CD14-positive monocyte (primary cell): Measurements from ENCODE around the gene C11orf97. TPM values are rescaled to one million over a fixed set of nuclear protein-coding genes. Genes with fewer than 3 reads are reported as not detected.
A peak's percentile ranks its signal among the peaks of the same experiment; 100 is the strongest.

Experiments
- DNase-seq, 3 donors: peaks; one replicate each; pipeline ENCODE4 v3.0.0-alpha.2; 2011 to 2022
- H2AFZ ChIP-seq: 2 replicates; pipeline ENCODE4 v1.6.0; 2012; ENCODE audit warnings: mild to moderate bottlenecking, low read depth, low read length, inconsistent platforms; ENCODE audit not compliant: insufficient read depth, poor library complexity, severe bottlenecking
- H3K27ac ChIP-seq, 2 donors: 1 replicate in 1 of 2; 2 replicates in 1 of 2; pipeline ENCODE4 v1.5.1; 2012 to 2013; ENCODE audit warnings: low read length in 2 of 2, control low read depth in 1 of 2, inconsistent platforms in 1 of 2, low read depth in 1 of 2, mild to moderate bottlenecking in 1 of 2
- H3K27me3 ChIP-seq, 2 donors: one replicate each; pipeline versions ENCODE4 v1.6.0 to v1.6.1; 2011 to 2013; ENCODE audit warnings: low read length in 2 of 2; ENCODE audit not compliant: control insufficient read depth in 2 of 2, insufficient read depth in 2 of 2
- H3K36me3 ChIP-seq, 2 donors: replicated peaks in 1 of 2; 1 replicate in 1 of 2; 2 replicates in 1 of 2; pipeline versions ENCODE4 v1.5.1 to v1.6.1; 2012 to 2013; ENCODE audit warnings: low read length in 2 of 2, control low read depth in 1 of 2, inconsistent platforms in 1 of 2, mild to moderate bottlenecking in 1 of 2; ENCODE audit not compliant: insufficient read depth in 2 of 2, control insufficient read depth in 1 of 2
- H3K4me1 ChIP-seq, 2 donors: 1 replicate in 1 of 2; 2 replicates in 1 of 2; pipeline versions ENCODE4 v1.5.1 to v1.6.1; 2012 to 2013; ENCODE audit warnings: low read length in 2 of 2, control low read depth in 1 of 2, inconsistent platforms in 1 of 2, mild to moderate bottlenecking in 1 of 2, moderate library complexity in 1 of 2; ENCODE audit not compliant: insufficient read depth in 2 of 2, control insufficient read depth in 1 of 2
- H3K4me2 ChIP-seq: replicated peaks from 2 replicates; pipeline ENCODE3; 2012; ENCODE audit warnings: low read length, moderate library complexity, mild to moderate bottlenecking; ENCODE audit not compliant: poor library complexity, severe bottlenecking; ENCODE audit errors: extremely low read depth
- H3K4me3 ChIP-seq, 3 experiments: fragments of 200-600 bp in 1 of 3; sonication (generic) in 1 of 3; replicated peaks in 1 of 3; 1 replicate in 2 of 3; 2 replicates in 1 of 3; pipeline ENCODE4 v1.5.1; 2011 to 2013; ENCODE audit warnings: low read length in 3 of 3, mild to moderate bottlenecking in 3 of 3, control low read depth in 2 of 3, low read depth in 2 of 3, inconsistent platforms in 1 of 3, moderate library complexity in 1 of 3
- H3K79me2 ChIP-seq: 2 replicates; pipeline ENCODE4 v1.6.0; 2012; ENCODE audit warnings: mild to moderate bottlenecking, control low read depth, inconsistent platforms, low read length, moderate library complexity; ENCODE audit not compliant: insufficient read depth
- H3K9ac ChIP-seq: 2 replicates; pipeline ENCODE4 v1.6.0; 2017; ENCODE audit warnings: low read length, mild to moderate bottlenecking; ENCODE audit not compliant: insufficient read depth, poor library complexity, severe bottlenecking
- H3K9me3 ChIP-seq, 2 donors: replicated peaks in 1 of 2; 1 replicate in 1 of 2; 2 replicates in 1 of 2; pipeline versions ENCODE4 v1.5.1 to v1.6.1; 2012 to 2013; ENCODE audit warnings: low read length in 2 of 2, control low read depth in 1 of 2; ENCODE audit not compliant: control insufficient read depth in 1 of 2, insufficient read depth in 1 of 2
- H4K20me1 ChIP-seq: 2 replicates; pipeline ENCODE4 v1.6.0; 2012; ENCODE audit warnings: mild to moderate bottlenecking, low read length, control low read depth, moderate library complexity; ENCODE audit not compliant: insufficient read depth
- H3K27ac Mint-ChIP-seq, 7 donors: one replicate each; pipeline ENCODE4 v1.8.0; 2020; ENCODE audit warnings: mild to moderate bottlenecking in 7 of 7, mixed read lengths in 7 of 7, moderate library complexity in 6 of 7, inconsistent platforms in 2 of 7
- H3K27me3 Mint-ChIP-seq, 3 donors: one replicate each; pipeline ENCODE4 v1.8.0; 2021 to 2022; ENCODE audit warnings: low read depth in 3 of 3, mild to moderate bottlenecking in 3 of 3, mixed read lengths in 3 of 3, moderate library complexity in 3 of 3, inconsistent platforms in 1 of 3
- H3K36me3 Mint-ChIP-seq, 2 donors: one replicate each; pipeline ENCODE4 v1.8.0; 2020; ENCODE audit warnings: mixed read lengths in 2 of 2, inconsistent platforms in 1 of 2, mild to moderate bottlenecking in 1 of 2
- H3K4me1 Mint-ChIP-seq: one replicate; pipeline ENCODE4 v1.8.0; 2020; ENCODE audit warnings: mild to moderate bottlenecking, mixed read lengths
- H3K4me3 Mint-ChIP-seq, 2 donors: one replicate each; pipeline ENCODE4 v1.8.0; 2020; ENCODE audit warnings: mild to moderate bottlenecking in 2 of 2, mixed read lengths in 2 of 2, moderate library complexity in 1 of 2
- H3K9me3 Mint-ChIP-seq, 7 donors: one replicate each; pipeline ENCODE4 v1.8.0; 2020 to 2022; ENCODE audit warnings: mixed read lengths in 7 of 7, mild to moderate bottlenecking in 6 of 7, moderate library complexity in 6 of 7, inconsistent platforms in 2 of 7
- WGBS: methylation state at CpG from one replicate; pipeline ENCODE4 v1.1.5; 2013; ENCODE audit warnings: missing lambda C conversion rate; ENCODE audit not compliant: insufficient coverage; 5-methylcytosine and 5-hydroxymethylcytosine counted together
- intact Hi-C, 2 donors: fragments of 100-400 bp; cut with micrococcal nuclease; formaldehyde crosslinking; loops; one replicate each; pipeline versions ENCODE4 v1.15.0 to v1.15.1; 2023
- polyA plus RNA-seq, 3 donors: library from polyadenylated mRNA; depleted of rRNA in 1 of 3; unstranded in 2 of 3; stranded (reverse) in 1 of 3; fragments of 300-500 nt in 2 of 3; fragments of >200 nt in 1 of 3; fragmentation: Illumina TruSeq in 2 of 3; gene quantifications; 1 replicate in 2 of 3; 2 replicates in 1 of 3; pipeline ENCODE4 v1.2.3, GENCODE V29; 2012 to 2021
- TF ChIP-seq, protein P1 (sequence below): fragments of 200-600 bp; IDR thresholded peaks from one replicate; pipeline ENCODE4 v1.8.0; 2022; ENCODE audit warnings: antibody characterized with exemption, mild to moderate bottlenecking

C11orf97 gene
- polyA plus RNA-seq, 3 donors = not detected

DNA sequence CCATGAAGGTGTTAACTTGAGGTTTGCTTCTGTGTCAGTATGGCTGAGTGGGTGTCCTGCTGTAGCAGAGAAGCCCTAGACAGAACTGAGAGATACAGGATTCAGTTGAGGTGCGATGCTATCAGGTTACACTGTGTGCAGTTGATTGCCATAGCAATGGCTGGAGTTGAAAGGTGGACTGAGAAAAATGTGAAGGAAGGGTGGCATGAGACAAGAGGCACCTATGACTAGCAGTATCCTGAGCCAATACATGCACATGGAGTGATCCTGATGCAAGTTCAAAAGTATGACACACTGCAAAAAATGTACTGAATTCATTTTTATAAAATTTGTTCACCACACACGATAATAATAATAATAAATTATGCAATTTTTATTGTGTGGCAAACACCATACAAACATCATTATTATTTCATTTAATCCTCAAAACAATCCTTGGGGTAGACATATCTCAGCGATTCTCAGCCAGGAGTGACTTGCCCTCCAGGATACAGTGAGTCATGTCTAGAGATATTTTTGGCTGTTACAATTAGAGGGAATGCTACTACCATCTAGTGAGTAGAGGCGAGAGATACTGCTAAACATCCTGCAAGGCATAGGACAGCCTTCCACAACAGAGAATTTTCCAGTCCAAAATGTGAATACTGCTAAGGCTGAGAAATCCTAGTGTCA, 51.1 kb downstream of the C11orf97 start:
- Histone ChIP-seq H3K27ac (no peak overlapping the region), H3K4me2 (no peak overlapping the region), H3K4me1 (peaks cover 31 to 43% of the 10 kb centered on the region in 2 donors), H3K27me3 (no peaks in the 10 kb centered on the region), H4K20me1 (no peaks in the 10 kb centered on the region), H3K9me3 (no peaks in the 10 kb centered on the region), H2AFZ (no peak overlapping the region), H3K4me3 (no peak overlapping the region), H3K9ac (no peak overlapping the region), H3K79me2 (peaks cover 96% of the 10 kb centered on the region), H3K36me3 (no peaks in the 10 kb centered on the region)
- Mint-ChIP-seq H3K27ac (peak overlapping the region in 3 of 7 donors; percentile 1 to 71 (median 33)), H3K36me3 (peaks cover 0 to 13% of the 10 kb centered on the region in 2 donors), H3K27me3 (no peaks in the 10 kb centered on the region), H3K4me3 (no peak overlapping the region), H3K9me3 (peaks cover 0 to 2% (median 0%) of the 10 kb centered on the region in 7 donors), H3K4me1 (peaks cover 51% of the 10 kb centered on the region)
- intact Hi-C loops = no loop called here
- 91% methylated on average over 1 of the region's 4 CpGs for WGBS
- TF ChIP-seq, protein P1, sequence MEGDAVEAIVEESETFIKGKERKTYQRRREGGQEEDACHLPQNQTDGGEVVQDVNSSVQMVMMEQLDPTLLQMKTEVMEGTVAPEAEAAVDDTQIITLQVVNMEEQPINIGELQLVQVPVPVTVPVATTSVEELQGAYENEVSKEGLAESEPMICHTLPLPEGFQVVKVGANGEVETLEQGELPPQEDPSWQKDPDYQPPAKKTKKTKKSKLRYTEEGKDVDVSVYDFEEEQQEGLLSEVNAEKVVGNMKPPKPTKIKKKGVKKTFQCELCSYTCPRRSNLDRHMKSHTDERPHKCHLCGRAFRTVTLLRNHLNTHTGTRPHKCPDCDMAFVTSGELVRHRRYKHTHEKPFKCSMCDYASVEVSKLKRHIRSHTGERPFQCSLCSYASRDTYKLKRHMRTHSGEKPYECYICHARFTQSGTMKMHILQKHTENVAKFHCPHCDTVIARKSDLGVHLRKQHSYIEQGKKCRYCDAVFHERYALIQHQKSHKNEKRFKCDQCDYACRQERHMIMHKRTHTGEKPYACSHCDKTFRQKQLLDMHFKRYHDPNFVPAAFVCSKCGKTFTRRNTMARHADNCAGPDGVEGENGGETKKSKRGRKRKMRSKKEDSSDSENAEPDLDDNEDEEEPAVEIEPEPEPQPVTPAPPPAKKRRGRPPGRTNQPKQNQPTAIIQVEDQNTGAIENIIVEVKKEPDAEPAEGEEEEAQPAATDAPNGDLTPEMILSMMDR = peak; percentile 24
- peak in 1 of 3 donors; percentile 40 for DNase-seq

DNA sequence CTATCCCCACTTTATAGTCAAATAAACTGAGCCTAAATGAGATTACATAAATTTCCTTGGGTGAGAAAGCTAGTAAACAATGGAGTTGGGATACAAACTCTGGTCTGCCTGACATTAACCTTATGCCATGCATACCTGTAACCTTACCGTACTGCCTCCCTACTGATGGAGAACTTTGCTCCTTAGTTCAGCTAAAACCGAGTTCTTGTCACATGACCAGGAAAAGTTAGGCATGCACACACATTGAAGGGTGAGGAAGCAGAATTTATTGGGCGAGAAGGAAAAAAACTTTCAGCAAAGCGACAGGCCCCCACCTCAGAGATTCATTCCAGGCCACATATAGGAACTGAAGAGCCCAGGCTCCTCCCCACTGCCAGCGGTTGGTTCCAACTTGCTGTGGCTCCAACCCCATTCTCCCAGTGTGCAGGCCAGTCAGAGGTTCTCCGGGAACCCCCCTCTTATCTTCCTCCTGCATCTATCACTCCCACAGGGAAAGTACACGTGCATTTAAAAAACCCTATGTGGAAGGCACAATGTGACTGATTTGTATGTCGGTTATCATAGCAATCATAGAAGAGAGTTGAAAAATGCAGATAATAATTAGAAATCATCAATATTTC, 51.7 kb downstream of the C11orf97 start:
- no peaks in the 10 kb centered on the region for H3K27me3 Mint-ChIP-seq
- Histone ChIP-seq H3K9me3 (no peaks in the 10 kb centered on the region), H3K4me2 (no peak overlapping the region), H3K9ac (no peak overlapping the region), H3K4me1 (peaks cover 25 to 37% of the 10 kb centered on the region in 2 donors), H3K27ac (peak overlapping the region in 1 of 2 donors; percentile 23), H3K79me2 (peaks cover 98% of the 10 kb centered on the region), H3K4me3 (no peak overlapping the region), H2AFZ (no peak overlapping the region), H4K20me1 (no peaks in the 10 kb centered on the region), H3K27me3 (no peaks in the 10 kb centered on the region), H3K36me3 (no peaks in the 10 kb centered on the region)
- H3K36me3 Mint-ChIP-seq = peaks cover 4 to 13% of the 10 kb centered on the region in 2 donors
- intact Hi-C loops = no loop called here
- peaks cover 44% of the 10 kb centered on the region for H3K4me1 Mint-ChIP-seq
- peak overlapping the region in 3 of 7 donors; percentile 14 to 41 (median 31) for H3K27ac Mint-ChIP-seq
- H3K9me3 Mint-ChIP-seq = peaks cover 0 to 2% (median 0%) of the 10 kb centered on the region in 7 donors
- TF ChIP-seq, protein P1 = peak; percentile 6
- H3K4me3 Mint-ChIP-seq = no peak overlapping the region
- WGBS = 45% methylated on average over 2 of the region's 8 CpGs
- DNase-seq = peak in 1 of 3 donors; percentile 42
